NT2/D1 (cell line): ENCODE measurements around the gene SKIC8.

Experiments
- YY1 ChIP-seq: IDR thresholded peaks from 2 replicates; pipeline ENCODE4 v1.6.1; 2011; ENCODE audit not compliant: insufficient read length, insufficient read depth
- ZNF274 ChIP-seq: IDR thresholded peaks from 2 replicates; pipeline ENCODE4 v1.6.1; 2011; ENCODE audit warnings: mild to moderate bottlenecking, low read depth, low read length

DNA sequence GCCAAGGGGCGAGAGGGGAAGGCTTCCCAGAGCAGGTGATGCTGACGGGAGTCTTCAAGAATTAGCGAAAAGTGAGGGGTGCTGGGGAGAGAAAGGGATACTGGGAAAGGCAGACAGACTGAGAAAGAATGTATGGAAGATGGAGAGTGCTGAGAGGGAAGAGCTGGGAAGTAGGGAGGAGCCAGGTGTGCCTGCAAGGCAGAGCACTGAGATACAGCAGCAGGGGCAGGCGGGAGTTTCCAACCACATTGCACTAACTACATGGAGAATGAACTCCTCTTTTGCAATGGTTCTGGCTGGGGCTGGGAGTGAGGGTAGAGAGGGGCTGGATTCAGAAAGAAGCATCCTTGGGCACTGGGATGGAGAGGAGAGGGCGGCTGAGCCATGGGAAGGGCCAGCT, 24.7 kb upstream of the SKIC8 start:
- TF ChIP-seq YY1 (no peak), ZNF274 (no peak)
